ENCODE data around the gene PTPRN2. TPM values are rescaled to one million over a fixed set of nuclear protein-coding genes. Genes with fewer than 3 reads are reported as not detected.

PTPRN2 gene
- polyA plus RNA-seq, 1 of the 3 experiments (the other 2 are of a cell fraction), result 4.0 TPM

- Histone ChIP-seq H3F3A (replicated peaks; ENCODE audit: insufficient read depth) (no peaks in the 10 kb centered on the region), H3K9ac (no peak overlapping the region), H3K4me1 (ENCODE audit: control insufficient read depth in 1 of 2, insufficient read depth in 2 of 2, low read depth in 1 of 2, low read length in 1 of 2) (no peaks in the 10 kb centered on the region; a peak in 1 of 4 replicates), H3K27ac (ENCODE audit: low read depth in 2 of 2, low read length in 1 of 2) (no peak overlapping the region), H3K4me3 (ENCODE audit: low read depth in 2 of 2, low read length in 1 of 2) (no peak overlapping the region), H4K20me1 (ENCODE audit: insufficient read depth) (no peaks in the 10 kb centered on the region), H3K9me3 (no peaks in the 10 kb centered on the region; the same call in 1 of the 2 replicates), H3K79me2 (ENCODE audit: insufficient read depth) (no peaks in the 10 kb centered on the region), H3K4me2 (no peak overlapping the region), H2AFZ (ENCODE audit: low read depth) (no peak overlapping the region), H3K9me2 (no peaks in the 10 kb centered on the region), H3K36me3 (replicated peaks in 1 of 2; ENCODE audit: control insufficient read depth in 1 of 2, insufficient read depth in 2 of 2, low read length in 1 of 2) (no peaks in the 10 kb centered on the region), H3K27me3 (ENCODE audit: insufficient read depth) (no peaks in the 10 kb centered on the region)
- no peak for TF ChIP-seq TEAD4 (IDR thresholded peaks at IDR 0.05; ENCODE audit: borderline replicate concordance, insufficient read depth)
- TF ChIP-seq MEF2A (IDR thresholded peaks at IDR 0.05; ENCODE audit: borderline replicate concordance, low read depth), result no peak
- no peak for TF ChIP-seq NRF1 (IDR thresholded peaks at IDR 0.05; ENCODE audit: low read depth, low read length)
- TF ChIP-seq EZH2phosphoT487 (IDR thresholded peaks at IDR 0.05; ENCODE audit: borderline replicate concordance, low read depth), result no peak
- TF ChIP-seq REST (IDR thresholded peaks at IDR 0.05; ENCODE audit: low read depth, low read length), result no peak
- no peak for TF ChIP-seq YY1 (IDR thresholded peaks at IDR 0.05; ENCODE audit: low read depth)
- no peak for TF ChIP-seq CHD2 (IDR thresholded peaks at IDR 0.05; ENCODE audit: low read length, partially characterized antibody)
- no peak for TF ChIP-seq POLR2AphosphoS5 (IDR thresholded peaks at IDR 0.05; ENCODE audit: low read depth, low read length)
- no peak for TF ChIP-seq RXRA (IDR thresholded peaks at IDR 0.05; ENCODE audit: borderline replicate concordance, low read depth)
- ChIA-PET POLR2A (no interaction called here), CTCF (no interaction called here)
- DNase-seq, result no peak
- 69% methylated on average over 22 of the region's 22 CpGs for WGBS (ENCODE audit: low lambda C conversion rate)
These were observed 38.4 kb downstream of the PTPRN2 start for GRCh38 chr7:158549176-158549615.

GRCh38 chr7:158548726-158549125, 38.9 kb downstream of the PTPRN2 start:
- POLR2A ChIA-PET, result no interaction called here

More at GRCh38 chr7:158548726-158549125, 38.9 kb downstream of the PTPRN2 start:
- no peaks in the 10 kb centered on the region; the same call in 1 of the 2 replicates for H3K9me3 ChIP-seq
- H3K4me1 ChIP-seq (ENCODE audit: control insufficient read depth in 1 of 2, insufficient read depth in 2 of 2, low read depth in 1 of 2, low read length in 1 of 2), result no peaks in the 10 kb centered on the region; a peak in 1 of 4 replicates
- WGBS (ENCODE audit: low lambda C conversion rate), result 50% methylated on average over 14 of the region's 14 CpGs
- no peaks in the 10 kb centered on the region for H3K27me3 ChIP-seq (ENCODE audit: insufficient read depth)
- no peak for TF ChIP-seq USF2 (IDR thresholded peaks at IDR 0.05; ENCODE audit: borderline replicate concordance, low read depth, low read length)
- TF ChIP-seq PBX3 (IDR thresholded peaks at IDR 0.05), result no peak
- TF ChIP-seq TCF12 (IDR thresholded peaks at IDR 0.05), result no peak
- TF ChIP-seq RAD21 (IDR thresholded peaks at IDR 0.05; ENCODE audit: low read length), result no peak
- TF ChIP-seq FOXJ3 (CRISPR knock-in tag; IDR thresholded peaks at IDR 0.05), result no peak
- no peak for TF ChIP-seq CHD2 (IDR thresholded peaks at IDR 0.05; ENCODE audit: low read length, partially characterized antibody)
- TF ChIP-seq YY1 (IDR thresholded peaks at IDR 0.05; ENCODE audit: low read depth), result no peak
- TF ChIP-seq RXRA (IDR thresholded peaks at IDR 0.05; ENCODE audit: borderline replicate concordance, low read depth), result no peak
- TF ChIP-seq EZH2phosphoT487 (IDR thresholded peaks at IDR 0.05; ENCODE audit: borderline replicate concordance, low read depth), result no peak
- TF ChIP-seq EP300 (IDR thresholded peaks at IDR 0.05; ENCODE audit: borderline replicate concordance in 1 of 2, low read depth in 1 of 2, low read length in 1 of 2), result no peak
- no peak for TF ChIP-seq JUND (IDR thresholded peaks at IDR 0.05)
- no peak for TF ChIP-seq TAF1 (IDR thresholded peaks at IDR 0.05; ENCODE audit: borderline replicate concordance, low read depth, low read length)
- TF ChIP-seq GATA2 (CRISPR knock-in tag; IDR thresholded peaks at IDR 0.05), result no peak
- no peak for TF ChIP-seq RFX5 (IDR thresholded peaks at IDR 0.05; ENCODE audit: low read length)
- TF ChIP-seq USF1 (IDR thresholded peaks at IDR 0.05; ENCODE audit: borderline replicate concordance, low read depth), result no peak
- H3K4me3 ChIP-seq (ENCODE audit: low read depth in 2 of 2, low read length in 1 of 2), result no peak overlapping the region
- H3K27ac ChIP-seq (ENCODE audit: low read depth in 2 of 2, low read length in 1 of 2), result no peak overlapping the region
- no peak overlapping the region for H3K4me2 ChIP-seq
- H3K36me3 ChIP-seq (replicated peaks in 1 of 2; ENCODE audit: control insufficient read depth in 1 of 2, insufficient read depth in 2 of 2, low read length in 1 of 2), result no peaks in the 10 kb centered on the region
- H3K9me2 ChIP-seq, result no peaks in the 10 kb centered on the region
- no peak overlapping the region for H3K9ac ChIP-seq
- no peak for DNase-seq
- H4K20me1 ChIP-seq (ENCODE audit: insufficient read depth), result no peaks in the 10 kb centered on the region
- no peak overlapping the region for H2AFZ ChIP-seq (ENCODE audit: low read depth)
- CTCF ChIA-PET, result no interaction called here
- H3K79me2 ChIP-seq (ENCODE audit: insufficient read depth), result no peaks in the 10 kb centered on the region
- H3F3A ChIP-seq (replicated peaks; ENCODE audit: insufficient read depth), result no peaks in the 10 kb centered on the region
